WI38 (cell line): ENCODE data around the gene DERL2.

ENCODE experiments used
- H3K4me3 ChIP-seq: 2 replicates; pipeline ENCODE4 v1.5.1; 2011; ENCODE audit warnings: low read depth, mild to moderate bottlenecking, control low read depth, low read length
- TF ChIP-seq, protein P1 (sequence below): IDR thresholded peaks from 2 replicates; pipeline ENCODE4 v1.5.1; 2012; ENCODE audit warnings: low read depth, mild to moderate bottlenecking, control low read depth, low read length

DERL2 gene

DNA sequence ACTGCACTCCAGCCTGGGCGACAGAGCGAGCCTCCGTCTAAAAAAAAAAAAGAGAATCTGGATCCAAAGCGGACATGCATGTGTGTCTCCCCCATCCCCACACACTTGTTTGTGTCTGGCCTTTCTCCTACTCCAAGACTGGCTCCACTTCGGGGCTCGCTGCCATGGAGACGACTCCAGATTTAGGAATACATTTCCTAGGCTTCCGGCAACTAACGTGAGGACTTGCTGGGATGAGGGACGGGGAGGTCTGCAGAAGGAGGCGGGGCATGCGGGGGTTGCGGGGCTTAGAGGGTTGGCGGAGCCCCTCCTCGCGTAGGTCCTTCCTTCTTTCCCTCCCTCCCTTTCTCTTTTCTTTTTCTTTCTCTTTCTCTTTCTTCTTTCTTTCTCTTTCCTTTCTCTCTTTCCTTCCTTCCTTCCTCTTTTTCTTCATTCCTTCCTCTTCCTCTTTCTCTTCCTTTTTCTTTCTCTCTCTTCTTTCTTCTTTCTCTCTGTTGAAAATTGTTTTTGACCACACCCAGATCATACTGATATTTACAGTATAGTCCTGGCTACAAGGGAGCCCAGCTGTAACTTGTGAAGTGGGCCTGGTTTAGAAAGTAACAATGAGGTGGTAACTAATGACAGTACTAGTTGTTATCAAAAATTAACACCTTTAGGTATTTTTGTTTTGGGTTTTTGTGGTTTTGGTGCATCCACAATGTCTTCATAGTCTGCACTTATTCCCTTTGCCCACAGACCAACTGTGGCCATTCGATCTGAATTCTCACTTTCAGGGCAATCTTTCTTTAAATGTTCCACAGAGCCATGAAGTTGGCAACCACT, 25.6 kb upstream of the DERL2 start:
- H3K4me3 ChIP-seq = no peak overlapping the region
- TF ChIP-seq, protein P1, sequence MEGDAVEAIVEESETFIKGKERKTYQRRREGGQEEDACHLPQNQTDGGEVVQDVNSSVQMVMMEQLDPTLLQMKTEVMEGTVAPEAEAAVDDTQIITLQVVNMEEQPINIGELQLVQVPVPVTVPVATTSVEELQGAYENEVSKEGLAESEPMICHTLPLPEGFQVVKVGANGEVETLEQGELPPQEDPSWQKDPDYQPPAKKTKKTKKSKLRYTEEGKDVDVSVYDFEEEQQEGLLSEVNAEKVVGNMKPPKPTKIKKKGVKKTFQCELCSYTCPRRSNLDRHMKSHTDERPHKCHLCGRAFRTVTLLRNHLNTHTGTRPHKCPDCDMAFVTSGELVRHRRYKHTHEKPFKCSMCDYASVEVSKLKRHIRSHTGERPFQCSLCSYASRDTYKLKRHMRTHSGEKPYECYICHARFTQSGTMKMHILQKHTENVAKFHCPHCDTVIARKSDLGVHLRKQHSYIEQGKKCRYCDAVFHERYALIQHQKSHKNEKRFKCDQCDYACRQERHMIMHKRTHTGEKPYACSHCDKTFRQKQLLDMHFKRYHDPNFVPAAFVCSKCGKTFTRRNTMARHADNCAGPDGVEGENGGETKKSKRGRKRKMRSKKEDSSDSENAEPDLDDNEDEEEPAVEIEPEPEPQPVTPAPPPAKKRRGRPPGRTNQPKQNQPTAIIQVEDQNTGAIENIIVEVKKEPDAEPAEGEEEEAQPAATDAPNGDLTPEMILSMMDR = no peak

DNA sequence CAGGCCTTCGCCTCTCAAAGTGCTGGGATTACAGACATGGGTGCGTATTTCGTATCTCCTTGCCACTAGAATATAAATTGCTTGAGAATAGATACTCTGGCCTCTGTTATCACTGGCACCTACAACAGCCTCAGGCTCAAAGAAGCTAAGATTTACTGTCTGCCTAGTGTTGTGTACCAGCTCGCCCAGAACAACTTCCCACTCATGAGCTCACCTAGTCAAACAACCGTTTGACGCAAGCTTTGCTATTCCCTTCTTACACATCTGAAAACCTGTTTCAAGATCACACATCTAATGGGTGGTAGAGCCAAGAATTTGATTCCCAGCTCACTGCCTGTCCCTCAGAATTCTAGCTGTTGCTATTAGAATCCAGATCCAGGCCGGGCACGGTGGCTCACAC, 24.8 kb upstream of the DERL2 start:
- no peak overlapping the region for H3K4me3 ChIP-seq
- TF ChIP-seq, protein P1 = no peak

DNA sequence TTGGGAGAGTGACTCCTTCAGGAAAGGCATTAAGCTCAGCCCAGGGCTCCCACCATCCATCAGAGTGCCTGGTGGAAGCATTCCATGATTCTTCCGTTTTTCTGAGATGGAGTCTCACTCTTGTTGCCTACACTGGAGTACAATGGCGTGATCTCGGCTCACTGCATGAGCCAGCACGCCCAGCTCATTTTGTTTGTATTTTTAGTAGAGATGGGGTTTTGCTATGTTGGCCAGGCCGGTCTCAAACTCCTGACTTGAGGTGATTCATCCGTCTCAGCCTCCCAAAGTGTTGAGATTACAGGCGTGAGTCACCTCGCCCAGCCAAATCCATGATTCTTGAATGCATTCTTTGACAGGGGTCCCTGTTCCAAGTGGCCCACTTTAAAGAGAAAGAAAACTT, 23.5 kb upstream of the DERL2 start:
- no peak overlapping the region for H3K4me3 ChIP-seq
- TF ChIP-seq, protein P1 = no peak

DNA sequence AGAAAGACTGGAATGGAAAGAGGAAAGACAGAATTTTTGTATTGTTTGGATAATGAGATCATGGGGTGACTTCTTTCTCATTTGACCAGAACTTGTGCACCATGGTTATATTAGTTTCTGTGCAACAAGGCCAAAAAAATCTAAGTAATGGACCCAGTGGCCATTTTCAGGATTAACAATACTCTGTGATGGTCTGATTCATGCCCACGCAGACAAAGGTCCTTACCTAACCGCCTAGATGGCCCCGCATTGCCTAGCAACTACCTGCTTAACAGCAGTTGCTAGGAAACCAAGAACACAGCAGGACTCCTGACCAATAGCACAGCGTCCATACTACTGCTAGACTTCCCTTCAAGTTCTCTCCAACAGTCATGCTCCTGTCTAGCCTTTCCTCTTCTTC, 22.8 kb upstream of the DERL2 start:
- H3K4me3 ChIP-seq = no peak overlapping the region
- TF ChIP-seq, protein P1 = no peak

DNA sequence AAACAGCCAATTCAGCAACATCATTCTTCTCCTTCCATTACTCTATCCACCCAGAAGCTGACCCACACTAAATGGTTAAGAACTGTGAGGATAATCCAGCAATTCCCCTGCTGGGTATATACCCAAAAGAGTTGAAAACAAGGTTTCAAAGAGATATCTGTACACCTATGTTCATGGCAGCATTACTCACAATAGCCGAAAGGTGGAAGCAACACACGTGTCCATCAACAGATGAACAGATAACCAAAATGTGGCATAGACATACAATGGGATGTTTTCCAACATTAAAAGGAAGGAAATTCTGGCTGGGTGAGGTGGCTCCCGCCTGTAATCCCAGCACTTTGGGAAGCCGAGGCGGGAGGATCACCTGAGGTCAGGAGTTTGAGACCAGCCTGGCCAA, 20.3 kb upstream of the DERL2 start:
- TF ChIP-seq, protein P1 = no peak
- no peak overlapping the region for H3K4me3 ChIP-seq

DNA sequence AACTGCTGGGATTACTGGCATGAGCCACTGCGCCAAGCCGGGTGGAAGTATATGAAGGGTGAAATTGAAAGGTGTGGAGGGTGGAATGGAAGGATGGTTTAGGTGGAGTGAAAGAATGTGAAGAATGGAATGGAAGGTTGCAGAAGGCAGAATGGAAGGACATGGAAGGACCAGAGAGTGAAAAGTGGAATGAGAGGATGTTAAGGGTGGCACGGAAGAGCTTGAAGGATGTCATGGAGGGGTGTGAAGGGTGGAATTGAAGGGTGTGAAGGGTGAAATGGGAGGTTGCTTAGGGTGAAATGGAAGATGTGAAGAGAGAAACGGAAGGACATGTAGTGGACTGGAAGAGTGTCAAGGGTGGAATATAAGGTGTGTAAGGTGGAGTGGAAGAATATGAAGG, 16.6 kb upstream of the DERL2 start:
- TF ChIP-seq, protein P1 = no peak
- H3K4me3 ChIP-seq = no peak overlapping the region

DNA sequence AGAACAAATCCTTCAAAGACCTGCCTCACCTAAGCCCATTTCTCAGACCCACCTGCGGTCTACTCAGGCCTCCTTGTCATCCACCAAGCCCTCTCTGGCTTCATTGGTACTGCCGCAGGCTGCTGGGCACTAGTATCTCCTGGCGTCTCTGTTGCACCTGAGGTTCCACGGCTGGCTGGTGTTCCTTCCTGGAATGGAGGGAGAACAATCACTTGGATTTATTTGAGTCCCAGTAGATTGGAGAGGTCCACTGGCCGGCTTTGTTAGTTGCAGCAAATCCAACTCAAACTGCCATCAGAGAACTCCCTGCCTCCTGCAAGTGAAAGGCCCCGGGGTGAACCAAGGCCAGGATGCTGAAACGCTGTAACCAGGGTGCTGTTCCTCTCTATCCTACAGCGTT, 15.7 kb upstream of the DERL2 start:
- H3K4me3 ChIP-seq = no peak overlapping the region
- TF ChIP-seq, protein P1 = no peak
